ENCODE results near the gene IPP.
A peak's percentile ranks its signal among the peaks of the same experiment; 100 is the strongest.

The IPP gene

GRCh38 chr1:45787905-45788304, 37.5 kb upstream of the IPP start:
- no peak overlapping the region for H3K4me3 ChIP-seq (replicated peaks; ENCODE audit: low read depth, low read length)

GRCh38 chr1:45785583-45785982, 35.1 kb upstream of the IPP start:
- no peak for DNase-seq (ENCODE audit: extremely low read depth, low read depth)
- no peak for TF ChIP-seq CTCF (IDR thresholded peaks at IDR 0.05; ENCODE audit: low read depth, low read length, missing control alignments)

More at GRCh38 chr1:45787905-45788304, 37.5 kb upstream of the IPP start:
- no peak for TF ChIP-seq CTCF (IDR thresholded peaks at IDR 0.05; ENCODE audit: low read depth, low read length, missing control alignments)
- no peak for DNase-seq (ENCODE audit: extremely low read depth, low read depth)

GRCh38 chr1:45775794-45776193, 25.3 kb upstream of the IPP start:
- DNase-seq (ENCODE audit: extremely low read depth, low read depth) = no peak
- TF ChIP-seq CTCF (IDR thresholded peaks at IDR 0.05; ENCODE audit: low read depth, low read length, missing control alignments) = no peak
- no peak overlapping the region for H3K4me3 ChIP-seq (replicated peaks; ENCODE audit: low read depth, low read length)

More at GRCh38 chr1:45785583-45785982, 35.1 kb upstream of the IPP start:
- H3K4me3 ChIP-seq (replicated peaks; ENCODE audit: low read depth, low read length) = no peak overlapping the region

GRCh38 chr1:45772971-45773370, 22.5 kb upstream of the IPP start:
- H3K4me3 ChIP-seq (replicated peaks; ENCODE audit: low read depth, low read length) = no peak overlapping the region
- no peak for DNase-seq (ENCODE audit: extremely low read depth, low read depth)
- TF ChIP-seq CTCF (IDR thresholded peaks at IDR 0.05; ENCODE audit: low read depth, low read length, missing control alignments) = no peak

GRCh38 chr1:45769261-45769932, 18.9 kb upstream of the IPP start:
- no peak for TF ChIP-seq CTCF (IDR thresholded peaks at IDR 0.05; ENCODE audit: low read depth, low read length, missing control alignments)
- DNase-seq (ENCODE audit: extremely low read depth, low read depth) = peak; percentile 40
- H3K4me3 ChIP-seq (replicated peaks; ENCODE audit: low read depth, low read length) = no peak overlapping the region

GRCh38 chr1:45767035-45767434, 16.6 kb upstream of the IPP start:
- TF ChIP-seq CTCF (IDR thresholded peaks at IDR 0.05; ENCODE audit: low read depth, low read length, missing control alignments) = no peak
- peak; percentile 77 for DNase-seq (ENCODE audit: extremely low read depth, low read depth)
- H3K4me3 ChIP-seq (replicated peaks; ENCODE audit: low read depth, low read length) = no peak overlapping the region

All from HFF-Myc (cell line).